Osteocyte (in vitro differentiated cells): Measurements from ENCODE around the gene WNT9B. TPM values are rescaled to one million over a fixed set of nuclear protein-coding genes. Genes with fewer than 3 reads are reported as not detected.

Source experiments
- DNase-seq: peaks from one replicate; pipeline ENCODE4 v3.0.0; 2021; ENCODE audit warnings: mixed read lengths; ENCODE audit not compliant: unreplicated experiment; ENCODE audit errors: extremely low spot score
- H3K27ac Mint-ChIP-seq: one replicate; pipeline ENCODE4 v1.8.0; 2021; ENCODE audit warnings: mild to moderate bottlenecking, mixed read lengths; ENCODE audit not compliant: unreplicated experiment
- H3K27me3 Mint-ChIP-seq: one replicate; pipeline ENCODE4 v1.8.0; 2021; ENCODE audit warnings: mixed read lengths; ENCODE audit not compliant: unreplicated experiment
- H3K36me3 Mint-ChIP-seq: one replicate; pipeline ENCODE4 v1.8.0; 2021; ENCODE audit warnings: mixed read lengths; ENCODE audit not compliant: unreplicated experiment
- H3K4me1 Mint-ChIP-seq: one replicate; pipeline ENCODE4 v1.8.0; 2021; ENCODE audit warnings: mixed read lengths; ENCODE audit not compliant: unreplicated experiment
- H3K4me3 Mint-ChIP-seq: one replicate; pipeline ENCODE4 v1.8.0; 2021; ENCODE audit warnings: mild to moderate bottlenecking, moderate library complexity, mixed read lengths; ENCODE audit not compliant: unreplicated experiment
- H3K9me3 Mint-ChIP-seq: one replicate; pipeline ENCODE4 v1.8.0; 2021; ENCODE audit warnings: mixed read lengths; ENCODE audit not compliant: unreplicated experiment
- total RNA-seq: library from RNA; stranded (reverse); gene quantifications from 2 replicates; pipeline ENCODE4 v1.2.1, GENCODE V29; 2021
- TF ChIP-seq, protein P1 (sequence below): fragments of 200-600 bp; sonication (generic); IDR thresholded peaks from 2 replicates; pipeline ENCODE4 v1.5.0; 2021; ENCODE audit warnings: antibody characterized with exemption, mild to moderate bottlenecking, moderate library complexity

WNT9B gene
- total RNA-seq, 1 donor from 2014 or later: not detected

DNA sequence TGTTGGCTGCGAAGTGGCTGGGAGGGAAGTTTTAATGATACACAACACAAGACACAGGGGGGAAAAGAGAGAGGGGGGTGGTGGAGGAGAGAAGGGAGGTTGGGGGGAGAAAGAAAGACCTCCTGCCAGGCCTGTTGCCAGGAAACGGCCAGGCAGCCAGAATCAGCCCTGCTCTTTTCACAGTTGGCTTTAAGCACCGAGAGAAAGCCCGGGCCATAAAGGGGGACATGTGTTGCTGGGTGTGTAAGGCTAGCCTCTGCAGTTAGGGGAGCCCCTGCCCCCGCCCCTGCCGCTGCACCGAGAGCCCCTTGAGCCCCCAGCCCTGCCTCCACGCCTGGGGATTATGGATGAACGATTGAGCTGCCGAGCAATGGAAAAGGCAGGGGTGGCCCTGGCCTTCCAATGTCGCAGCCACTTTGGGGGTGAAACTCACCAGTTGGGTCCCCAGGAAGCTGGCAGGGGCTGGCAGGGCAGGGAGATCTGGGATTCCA, 19.0 kb upstream of the WNT9B start:
- H3K4me3 Mint-ChIP-seq: no peak overlapping the region

GRCh38 chr17:46832945-46833839, 18.2 kb upstream of the WNT9B start:
- Mint-ChIP-seq H3K4me3 (no peak overlapping the region), H3K27me3 (peaks cover 17% of the 10 kb centered on the region), H3K9me3 (no peaks in the 10 kb centered on the region), H3K4me1 (no peaks in the 10 kb centered on the region), H3K27ac (no peak overlapping the region), H3K36me3 (no peaks in the 10 kb centered on the region)
- TF ChIP-seq, protein P1, sequence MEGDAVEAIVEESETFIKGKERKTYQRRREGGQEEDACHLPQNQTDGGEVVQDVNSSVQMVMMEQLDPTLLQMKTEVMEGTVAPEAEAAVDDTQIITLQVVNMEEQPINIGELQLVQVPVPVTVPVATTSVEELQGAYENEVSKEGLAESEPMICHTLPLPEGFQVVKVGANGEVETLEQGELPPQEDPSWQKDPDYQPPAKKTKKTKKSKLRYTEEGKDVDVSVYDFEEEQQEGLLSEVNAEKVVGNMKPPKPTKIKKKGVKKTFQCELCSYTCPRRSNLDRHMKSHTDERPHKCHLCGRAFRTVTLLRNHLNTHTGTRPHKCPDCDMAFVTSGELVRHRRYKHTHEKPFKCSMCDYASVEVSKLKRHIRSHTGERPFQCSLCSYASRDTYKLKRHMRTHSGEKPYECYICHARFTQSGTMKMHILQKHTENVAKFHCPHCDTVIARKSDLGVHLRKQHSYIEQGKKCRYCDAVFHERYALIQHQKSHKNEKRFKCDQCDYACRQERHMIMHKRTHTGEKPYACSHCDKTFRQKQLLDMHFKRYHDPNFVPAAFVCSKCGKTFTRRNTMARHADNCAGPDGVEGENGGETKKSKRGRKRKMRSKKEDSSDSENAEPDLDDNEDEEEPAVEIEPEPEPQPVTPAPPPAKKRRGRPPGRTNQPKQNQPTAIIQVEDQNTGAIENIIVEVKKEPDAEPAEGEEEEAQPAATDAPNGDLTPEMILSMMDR: no peak
- no peak for DNase-seq

More for the DNA sequence above, 19.0 kb upstream of the WNT9B start:
- no peak overlapping the region for H3K27ac Mint-ChIP-seq
- no peaks in the 10 kb centered on the region for H3K4me1 Mint-ChIP-seq
- no peak for DNase-seq
- H3K9me3 Mint-ChIP-seq: no peaks in the 10 kb centered on the region
- no peaks in the 10 kb centered on the region for H3K36me3 Mint-ChIP-seq
- TF ChIP-seq, protein P1: no peak
- peaks cover 20% of the 10 kb centered on the region for H3K27me3 Mint-ChIP-seq

DNA sequence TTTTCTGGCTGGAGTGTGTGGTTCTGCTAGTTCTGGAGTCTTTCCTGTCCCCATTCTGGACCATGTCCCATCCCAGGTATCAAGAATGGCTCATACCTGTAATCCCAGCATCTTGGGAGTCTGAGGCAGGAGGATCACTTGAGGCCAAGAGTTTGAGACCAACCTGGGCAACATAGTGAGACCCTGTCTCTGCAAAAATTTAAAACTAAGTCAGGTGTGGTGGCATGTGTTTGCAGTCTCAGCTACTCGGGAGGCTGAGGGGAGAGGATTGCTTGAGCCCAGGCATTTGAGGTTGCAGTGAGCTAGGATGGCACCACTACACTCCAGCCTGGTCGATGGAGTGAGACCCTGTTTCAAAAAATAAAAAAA, 17.6 kb upstream of the WNT9B start:
- Mint-ChIP-seq H3K4me1 (no peaks in the 10 kb centered on the region), H3K27me3 (peaks cover 15% of the 10 kb centered on the region), H3K36me3 (no peaks in the 10 kb centered on the region), H3K4me3 (no peak overlapping the region), H3K9me3 (no peaks in the 10 kb centered on the region), H3K27ac (no peak overlapping the region)
- TF ChIP-seq, protein P1: no peak
- no peak for DNase-seq

DNA sequence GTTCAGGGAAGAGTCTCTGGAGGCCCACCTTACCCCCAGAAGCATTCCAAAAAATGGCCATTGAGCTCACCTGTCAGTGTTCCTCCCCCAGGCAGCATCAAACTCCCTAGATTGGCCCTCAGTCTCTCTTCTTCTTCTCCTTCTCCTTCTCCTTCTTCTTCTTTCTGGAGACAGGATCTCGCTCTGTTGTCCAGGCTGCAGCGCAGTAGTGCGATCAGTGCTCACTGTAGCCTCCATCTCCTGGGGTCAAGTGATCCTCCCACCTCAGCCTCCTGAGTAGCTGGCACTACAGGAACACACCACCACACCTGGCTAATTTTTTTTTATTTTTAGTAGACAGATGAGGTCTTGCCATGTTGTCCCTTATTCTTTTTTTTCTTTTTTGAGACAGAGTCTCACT, 16.5 kb upstream of the WNT9B start:
- Mint-ChIP-seq H3K4me3 (no peak overlapping the region), H3K4me1 (no peaks in the 10 kb centered on the region), H3K27ac (no peak overlapping the region), H3K9me3 (no peaks in the 10 kb centered on the region), H3K36me3 (no peaks in the 10 kb centered on the region), H3K27me3 (peaks cover 15% of the 10 kb centered on the region)
- TF ChIP-seq, protein P1: no peak
- DNase-seq: no peak

- DNase-seq: no peak
- Mint-ChIP-seq H3K4me1 (peaks cover 2% of the 10 kb centered on the region), H3K9me3 (no peaks in the 10 kb centered on the region), H3K4me3 (no peak overlapping the region), H3K27ac (no peak overlapping the region), H3K36me3 (no peaks in the 10 kb centered on the region), H3K27me3 (peaks cover 22% of the 10 kb centered on the region)
- TF ChIP-seq, protein P1: no peak
Measured at GRCh38 chr17:46836500-46836899, 14.9 kb upstream of the WNT9B start.
